Psoas muscle (tissue), 8 donors: ENCODE results near the gene TLR10. TPM values are rescaled to one million over a fixed set of nuclear protein-coding genes. Genes with fewer than 3 reads are reported as not detected.

Experiments
- ATAC-seq, 4 donors: fragments of 200-7000 bp; cut with Tn5 transposase; one replicate each; pipeline ENCODE4 v1.9.1; 2020; ENCODE audit warnings: moderate library complexity in 3 of 4, mild to moderate bottlenecking in 2 of 4
- DNase-seq, 2 donors: peaks; one replicate each; pipeline ENCODE4 v3.0.0-alpha.2; 2020
- H3K27ac ChIP-seq: fragments of 200-600 bp; one replicate; pipeline ENCODE4 v1.8.0; 2022
- H3K27me3 ChIP-seq, 3 donors: fragments of 200-600 bp in 1 of 3; one replicate each; pipeline versions ENCODE4 v1.6.1 to v1.8.0; 2013 to 2022; ENCODE audit warnings: low read length in 2 of 3, mild to moderate bottlenecking in 2 of 3, moderate library complexity in 1 of 3; ENCODE audit not compliant: insufficient read depth in 3 of 3
- H3K36me3 ChIP-seq, 2 donors: fragments of 200-600 bp in 1 of 2; one replicate each; pipeline versions ENCODE4 v1.6.1 to v1.8.0; 2013 to 2022; ENCODE audit warnings: low read depth in 1 of 2, mild to moderate bottlenecking in 1 of 2, moderate library complexity in 1 of 2; ENCODE audit not compliant: insufficient read depth in 1 of 2
- H3K4me1 ChIP-seq: fragments of 200-600 bp; one replicate; pipeline ENCODE4 v1.8.0; 2022
- H3K4me3 ChIP-seq: fragments of 200-600 bp; one replicate; pipeline ENCODE4 v1.8.0; 2022; ENCODE audit warnings: mild to moderate bottlenecking
- H3K9me3 ChIP-seq: fragments of 200-600 bp; one replicate; pipeline ENCODE4 v1.8.0; 2022
- CTCF ChIP-seq: fragments of 200-600 bp; IDR thresholded peaks from one replicate; pipeline ENCODE4 v1.8.0; 2022; ENCODE audit warnings: antibody characterized with exemption
- WGBS, 3 donors: extraction: QIAGEN DNeasy Blood & Tissue Kit; methylation state at CpG; one replicate each; pipeline versions ENCODE4 v1.1.6 to v1.1.7; 2013; 5-methylcytosine and 5-hydroxymethylcytosine counted together
- intact Hi-C, 2 donors: fragments of 100-400 bp; cut with DNase I; formaldehyde crosslinking; loops; one replicate each; pipeline versions ENCODE4 v1.11.0 to v1.14.2; 2022
- polyA plus RNA-seq, 3 donors: library from polyadenylated mRNA; stranded (reverse); fragments of 200-250 nt; gene quantifications; one replicate each; pipeline ENCODE4 v1.2.3, GENCODE V29; 2013
- total RNA-seq, 4 donors: library from RNA; stranded (reverse); fragmentation: NEBNext Ultra II Directional in 2 of 4; extraction: Animal tissue kit (Norgen Biotek cat#: 25700) in 2 of 4; gene quantifications; one replicate each; pipeline versions ENCODE4 v1.2.1 to v1.2.4, GENCODE V29; 2021 to 2023
- donor health status: healthy with polysubstance abuse.
- donor health status: DM: no; HTN: no; CAD: no; lungs with moderate emphysema.
- donor health status: Bipolar disorder and iron deficiency.
- donor health status: healthy.
- donor health status: DM: yes; HTN: yes; CAD: no.
- donor health status: DM: no; HTN: no; CAD: no.
- donor health status: DM: no; HTN: no; CAD: no.
- donor health status: DM: yes; HTN: yes; CAD: no.

The TLR10 gene
- total and polyA plus RNA-seq, 7 donors = 0.01 to 0.17 (median 0.11) TPM; not detected in 2

GRCh38 chr4:38749336-38749735 is 33.5 kb downstream of the TLR10 start:
- DNase-seq (no peak), ATAC-seq (no peak)
- Histone ChIP-seq H3K36me3 (no peaks in the 10 kb centered on the region), H3K9me3 (no peaks in the 10 kb centered on the region), H3K27ac (no peak overlapping the region), H3K4me3 (no peak overlapping the region), H3K4me1 (no peaks in the 10 kb centered on the region), H3K27me3 (no peaks in the 10 kb centered on the region)
- WGBS, 3 donors = 73 to 76% (median 74%) methylated on average over 4 of the region's 4 CpGs
- intact Hi-C loops = no loop called here
- no peak for TF ChIP-seq CTCF

- DNase-seq = no peak
Measured at GRCh38 chr4:38747629-38748028, 35.2 kb downstream of the TLR10 start.

GRCh38 chr4:38745881-38746280 is 36.9 kb downstream of the TLR10 start:
- Histone ChIP-seq H3K27me3 (no peaks in the 10 kb centered on the region), H3K27ac (no peak overlapping the region), H3K4me1 (no peaks in the 10 kb centered on the region), H3K4me3 (no peak overlapping the region), H3K9me3 (no peaks in the 10 kb centered on the region), H3K36me3 (no peaks in the 10 kb centered on the region)
- DNase-seq (no peak), ATAC-seq (no peak)
- TF ChIP-seq CTCF = no peak
- 95 to 97% (median 97%) methylated on average over 5 of the region's 5 CpGs for WGBS, 3 donors
- intact Hi-C loops = no loop called here

More at GRCh38 chr4:38747629-38748028, 35.2 kb downstream of the TLR10 start:
- no peaks in the 10 kb centered on the region for H3K36me3 ChIP-seq
- no peak overlapping the region for H3K27ac ChIP-seq
- no peak for ATAC-seq
- H3K9me3 ChIP-seq = no peaks in the 10 kb centered on the region
- intact Hi-C loops = no loop called here
- H3K4me1 ChIP-seq = no peaks in the 10 kb centered on the region
- H3K4me3 ChIP-seq = no peak overlapping the region
- H3K27me3 ChIP-seq = no peaks in the 10 kb centered on the region
- TF ChIP-seq CTCF = no peak

GRCh38 chr4:38743866-38744265 is 38.9 kb downstream of the TLR10 start:
- no peaks in the 10 kb centered on the region for H3K4me1 ChIP-seq
- intact Hi-C loops = no loop called here
- ATAC-seq = no peak
- H3K9me3 ChIP-seq = no peaks in the 10 kb centered on the region
- TF ChIP-seq CTCF = no peak
- H3K27ac ChIP-seq = no peak overlapping the region
- DNase-seq = no peak
- no peaks in the 10 kb centered on the region for H3K36me3 ChIP-seq
- 52 to 74% (median 60%) methylated on average over 1 of the region's 1 CpG for WGBS, 3 donors
- H3K4me3 ChIP-seq = no peak overlapping the region
- H3K27me3 ChIP-seq = no peaks in the 10 kb centered on the region

- no peak overlapping the region for H3K27ac ChIP-seq
- DNase-seq = no peak
- ATAC-seq = peak; percentile 54 to 90 (median 72)
- H3K36me3 ChIP-seq = no peaks in the 10 kb centered on the region
- no peaks in the 10 kb centered on the region for H3K9me3 ChIP-seq
- no peak overlapping the region for H3K4me3 ChIP-seq
- intact Hi-C loops = no loop called here
- no peaks in the 10 kb centered on the region for H3K27me3 ChIP-seq
- no peaks in the 10 kb centered on the region for H3K4me1 ChIP-seq
- 36 to 52% (median 50%) methylated on average over 2 of the region's 2 CpGs for WGBS, 3 donors
- no peak for TF ChIP-seq CTCF
Measured at GRCh38 chr4:38740303-38740702, 42.5 kb downstream of the TLR10 start.
